HepG2 (cell line): ENCODE measurements around the gene ESYT1. TPM values are rescaled to one million over a fixed set of nuclear protein-coding genes. Genes with fewer than 3 reads are reported as not detected.

Experiments
- AGO2 ChIP-seq: fragments of 200-400 bp; formaldehyde crosslinking; optimal IDR thresholded peaks from 2 replicates; pipeline ENCODE3; 2017; ENCODE audit warnings: mild to moderate bottlenecking, low read depth, low read length, moderate library complexity
- FOXA3 ChIP-seq: IDR thresholded peaks from 2 replicates; pipeline ENCODE4 v1.6.1; 2016; ENCODE audit warnings: missing genetic modification reagents, missing compliant biosample characterization
- FOXJ3 ChIP-seq: sonication (generic); formaldehyde crosslinking; IDR thresholded peaks from 2 replicates; pipeline ENCODE4 v1.4.0; 2020; ENCODE audit warnings: missing genetic modification reagents, mild to moderate bottlenecking, borderline replicate concordance
- HDAC1 ChIP-seq: sonication (generic); formaldehyde crosslinking; IDR thresholded peaks from 2 replicates; pipeline ENCODE4 v1.5.1; 2020; ENCODE audit warnings: mild to moderate bottlenecking, missing genetic modification reagents
- MTA1 ChIP-seq: sonication (generic); formaldehyde crosslinking; IDR thresholded peaks from 2 replicates; pipeline ENCODE4 v1.4.0; 2020; ENCODE audit warnings: missing genetic modification reagents, mild to moderate bottlenecking, borderline replicate concordance
- MYNN ChIP-seq: sonication (generic); formaldehyde crosslinking; IDR thresholded peaks from 2 replicates; pipeline ENCODE4 v1.4.0; 2020; ENCODE audit warnings: mild to moderate bottlenecking, low read depth, missing genetic modification reagents
- NFIB ChIP-seq: sonication (generic); formaldehyde crosslinking; IDR thresholded peaks from 2 replicates; pipeline ENCODE4 v1.9.0; 2021; ENCODE audit warnings: missing genetic modification reagents, mild to moderate bottlenecking, borderline replicate concordance
- NFIC ChIP-seq: IDR thresholded peaks from 2 replicates; pipeline ENCODE4 v1.6.1; 2012; ENCODE audit warnings: mild to moderate bottlenecking, low read length, inconsistent platforms
- PATZ1 ChIP-seq: sonication (generic); formaldehyde crosslinking; IDR thresholded peaks from 2 replicates; pipeline ENCODE4 v1.4.0; 2020; ENCODE audit warnings: missing genetic modification reagents
- RFX1 ChIP-seq: fragments of 450-650 bp; IDR thresholded peaks from 2 replicates; pipeline ENCODE4 v1.6.1; 2017
- YEATS2 ChIP-seq: sonication (generic); formaldehyde crosslinking; IDR thresholded peaks from 2 replicates; pipeline ENCODE4 v1.4.0; 2020; ENCODE audit warnings: missing genetic modification reagents, borderline replicate concordance
- ZBTB8A ChIP-seq: sonication (generic); formaldehyde crosslinking; IDR thresholded peaks from 2 replicates; pipeline ENCODE4 v1.4.0; 2020; ENCODE audit warnings: mild to moderate bottlenecking, low read depth, missing genetic modification reagents, borderline replicate concordance
- ZGPAT ChIP-seq: IDR thresholded peaks from 2 replicates; pipeline ENCODE4 v1.6.1; 2016; ENCODE audit warnings: mild to moderate bottlenecking
- ZNF124 ChIP-seq: sonication (generic); formaldehyde crosslinking; IDR thresholded peaks from 2 replicates; pipeline ENCODE4 v1.4.0; 2020; ENCODE audit warnings: missing genetic modification reagents
- ZNF232 ChIP-seq: sonication (generic); formaldehyde crosslinking; IDR thresholded peaks from 2 replicates; pipeline ENCODE4 v1.4.0; 2020; ENCODE audit warnings: missing genetic modification reagents, borderline replicate concordance
- ZNF296 ChIP-seq: sonication (generic); formaldehyde crosslinking; conservative IDR thresholded peaks from 2 replicates; pipeline ENCODE4 v1.5.0; 2020; ENCODE audit warnings: mild to moderate bottlenecking, missing genetic modification reagents
- ZNF431 ChIP-seq: sonication (generic); formaldehyde crosslinking; IDR thresholded peaks from 2 replicates; pipeline ENCODE4 v1.9.0; 2022; ENCODE audit warnings: missing genetic modification reagents, low read depth, mild to moderate bottlenecking, borderline replicate concordance
- ZNF451 ChIP-seq: sonication (generic); formaldehyde crosslinking; IDR thresholded peaks from 2 replicates; pipeline ENCODE4 v1.5.0; 2020; ENCODE audit warnings: mild to moderate bottlenecking, missing genetic modification reagents
- ZNF775 ChIP-seq: sonication (generic); formaldehyde crosslinking; IDR thresholded peaks from 2 replicates; pipeline ENCODE4 v1.4.0; 2020; ENCODE audit warnings: missing genetic modification reagents, mild to moderate bottlenecking, moderate library complexity, borderline replicate concordance
- ZNF883 ChIP-seq: sonication (generic); formaldehyde crosslinking; IDR thresholded peaks from 2 replicates; pipeline ENCODE4 v1.5.1; 2020; ENCODE audit warnings: mild to moderate bottlenecking, missing genetic modification reagents; ENCODE audit errors: not compliant biosample characterization
- polyA plus RNA-seq, 8 experiments: library from polyadenylated mRNA; depleted of rRNA in 3 of 8; stranded (reverse) in 7 of 8; unstranded in 1 of 8; fragments of >200 nt; fragmentation: Illumina TruSeq in 4 of 8; extraction: Trizol in 4 of 8; gene quantifications; 2 replicates each; pipeline versions ENCODE4 v1.2.1 to v1.2.3, GENCODE V29; 2011 to 2016; ENCODE audit warnings: low read depth in 4 of 8, missing spikeins in 1 of 8, mixed read lengths in 1 of 8; ENCODE audit not compliant: insufficient read depth in 1 of 8
- total RNA-seq, 5 experiments: library from RNA; depleted of rRNA; stranded (reverse); fragments of >200 nt; fragmentation: Illumina TruSeq; extraction: Trizol; gene quantifications; 2 replicates each; pipeline ENCODE4 v1.2.3, GENCODE V29; 2016; ENCODE audit warnings: low read depth in 1 of 5
- TF ChIP-seq, protein P1 (sequence below): sonication (generic); formaldehyde crosslinking; conservative IDR thresholded peaks from 2 replicates; pipeline ENCODE4 v1.4.0; 2020; ENCODE audit warnings: missing genetic modification reagents
- TF ChIP-seq, protein P2 (sequence below): sonication (generic); formaldehyde crosslinking; IDR thresholded peaks from 2 replicates; pipeline ENCODE4 v1.4.0; 2020; ENCODE audit warnings: missing genetic modification reagents, low read depth, mild to moderate bottlenecking, borderline replicate concordance

The ESYT1 gene
- total and polyA plus RNA-seq, 2 of the 13 experiments (the other 11 are each of a cell fraction or from before 2014, with no cell fraction given), result 66.9 to 71.0 TPM

GRCh38 chr12:56117778-56118687 is 10.0 kb upstream of the ESYT1 start, which contains the start of gene ZC3H10 (continued):
- TF ChIP-seq RFX1 (peak; percentile 98), NFIB (CRISPR knock-in tag) (no peak), ZNF124 (CRISPR knock-in tag) (no peak), AGO2 (peak; percentile 99), FOXA3 (CRISPR knock-in tag) (peak; percentile 71), ZGPAT (CRISPR knock-in tag) (peak; percentile 90), PATZ1 (CRISPR knock-in tag) (0 out of 2 replicates have a peak, but pooled peaks have one; percentile 18), ZNF451 (CRISPR knock-in tag) (0 out of 2 replicates have a peak, but pooled peaks have one; percentile 61), ZNF296 (CRISPR knock-in tag) (no peak), MYNN (CRISPR knock-in tag) (no peak), YEATS2 (CRISPR knock-in tag) (peak; percentile 99), HDAC1 (peak; percentile 96), MTA1 (CRISPR knock-in tag) (no peak; the same call in 1 of the 2 replicates), ZNF883 (CRISPR knock-in tag) (peak; percentile 66), ZNF775 (CRISPR knock-in tag) (no peak), ZBTB8A (no peak), ZNF431 (CRISPR knock-in tag) (peak; percentile 94), NFIC (no peak), ZNF232 (CRISPR knock-in tag) (peak; percentile 83; the same call in 1 of the 2 replicates), FOXJ3 (CRISPR knock-in tag) (0 out of 2 replicates have a peak, but pooled peaks have one; percentile 13)
- TF ChIP-seq, protein P1, sequence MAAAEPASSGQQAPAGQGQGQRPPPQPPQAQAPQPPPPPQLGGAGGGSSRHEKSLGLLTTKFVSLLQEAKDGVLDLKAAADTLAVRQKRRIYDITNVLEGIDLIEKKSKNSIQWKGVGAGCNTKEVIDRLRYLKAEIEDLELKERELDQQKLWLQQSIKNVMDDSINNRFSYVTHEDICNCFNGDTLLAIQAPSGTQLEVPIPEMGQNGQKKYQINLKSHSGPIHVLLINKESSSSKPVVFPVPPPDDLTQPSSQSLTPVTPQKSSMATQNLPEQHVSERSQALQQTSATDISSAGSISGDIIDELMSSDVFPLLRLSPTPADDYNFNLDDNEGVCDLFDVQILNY (CRISPR knock-in tag), result peak; percentile 18; the same call in 1 of the 2 replicates
- TF ChIP-seq, protein P2, sequence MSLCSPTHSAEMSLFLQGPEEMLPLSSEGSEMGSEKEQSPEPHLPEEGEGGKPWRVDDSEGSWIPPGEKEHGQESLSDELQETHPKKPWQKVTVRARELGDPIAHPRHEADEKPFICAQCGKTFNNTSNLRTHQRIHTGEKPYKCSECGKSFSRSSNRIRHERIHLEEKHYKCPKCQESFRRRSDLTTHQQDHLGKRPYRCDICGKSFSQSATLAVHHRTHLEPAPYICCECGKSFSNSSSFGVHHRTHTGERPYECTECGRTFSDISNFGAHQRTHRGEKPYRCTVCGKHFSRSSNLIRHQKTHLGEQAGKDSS, result peak; percentile 67; the same call in 1 of the 2 replicates
